DMS153 (cell line): ENCODE data around the gene CEP128.

Experiments
- DNase-seq: peaks from one replicate; lab custom pipeline; 2025; lab: John Stamatoyannopoulos, UW

The CEP128 gene

DNA sequence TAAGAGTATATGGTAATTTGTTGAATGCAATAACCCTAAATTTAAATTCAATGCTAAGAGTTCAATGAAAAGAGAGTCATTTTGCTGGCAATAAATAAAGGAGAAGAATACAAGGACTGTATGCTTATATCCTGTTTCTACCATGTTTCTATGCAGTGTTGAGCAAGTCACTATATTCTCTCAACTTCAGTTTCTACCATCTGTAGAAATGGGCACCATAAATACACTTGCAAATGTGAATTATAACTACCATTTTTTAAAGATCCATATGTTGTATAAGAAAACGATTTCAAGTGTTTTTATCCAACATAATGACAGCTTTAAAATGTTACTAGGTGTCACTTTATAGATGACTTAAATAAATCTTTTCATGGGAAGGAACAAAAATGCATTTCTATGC, 170.3 kb downstream of the CEP128 start:
- DNase-seq, result no peak

DNA sequence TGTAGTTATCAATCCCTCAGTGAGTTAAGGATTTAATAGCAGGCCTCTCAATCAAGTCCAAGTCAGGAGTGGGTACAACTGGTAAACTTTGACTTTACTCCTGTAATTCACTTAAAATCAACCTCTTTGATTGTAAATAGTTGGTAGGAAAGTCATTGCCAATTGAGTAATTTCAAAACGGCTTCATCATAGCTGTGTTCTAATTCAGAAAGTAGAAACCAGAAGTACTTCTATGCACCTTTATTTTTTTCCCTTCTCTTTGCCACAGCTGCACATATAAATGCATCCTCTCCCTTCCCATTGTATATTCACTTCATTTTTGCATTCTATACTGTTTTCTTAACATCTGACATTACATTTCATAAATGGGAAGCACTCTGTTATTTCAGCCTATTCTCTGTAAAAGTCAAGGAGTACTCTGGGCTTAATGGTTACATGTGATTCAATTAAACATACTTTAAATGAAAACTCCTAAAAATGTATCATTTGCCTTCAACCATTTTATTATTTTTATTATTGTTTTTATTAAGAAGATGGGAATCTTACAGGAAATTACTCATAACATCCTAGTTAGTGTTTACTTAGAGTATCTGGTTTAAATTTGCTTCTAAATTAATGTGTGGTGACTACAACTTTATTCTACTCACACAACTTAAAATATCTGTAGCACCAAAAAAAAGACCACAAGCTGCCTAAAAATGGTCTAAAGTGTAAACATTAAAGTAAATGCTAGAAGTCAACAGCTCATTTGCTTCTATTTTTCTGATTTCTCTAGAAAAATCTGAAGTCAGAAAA, 171.2 kb downstream of the CEP128 start:
- DNase-seq, result no peak

DNA sequence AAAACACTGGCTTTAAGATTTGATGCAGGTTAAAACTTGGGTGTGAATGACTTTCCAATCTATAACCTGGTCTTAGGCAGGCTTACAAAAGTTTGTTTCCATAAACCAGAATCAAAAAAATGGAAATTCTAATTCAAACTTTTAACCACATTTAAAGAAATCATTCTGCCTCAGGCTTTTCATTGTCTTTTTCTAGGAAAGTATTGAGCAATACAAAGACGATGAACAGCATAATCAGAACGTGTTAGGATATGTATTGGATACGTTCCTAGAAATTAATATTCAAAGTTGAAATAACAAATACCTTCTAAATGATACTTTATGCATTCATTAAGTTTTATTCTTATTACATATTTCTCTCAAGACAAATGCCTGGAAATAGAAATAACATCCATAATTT, 172.9 kb downstream of the CEP128 start:
- DNase-seq, result no peak

DNA sequence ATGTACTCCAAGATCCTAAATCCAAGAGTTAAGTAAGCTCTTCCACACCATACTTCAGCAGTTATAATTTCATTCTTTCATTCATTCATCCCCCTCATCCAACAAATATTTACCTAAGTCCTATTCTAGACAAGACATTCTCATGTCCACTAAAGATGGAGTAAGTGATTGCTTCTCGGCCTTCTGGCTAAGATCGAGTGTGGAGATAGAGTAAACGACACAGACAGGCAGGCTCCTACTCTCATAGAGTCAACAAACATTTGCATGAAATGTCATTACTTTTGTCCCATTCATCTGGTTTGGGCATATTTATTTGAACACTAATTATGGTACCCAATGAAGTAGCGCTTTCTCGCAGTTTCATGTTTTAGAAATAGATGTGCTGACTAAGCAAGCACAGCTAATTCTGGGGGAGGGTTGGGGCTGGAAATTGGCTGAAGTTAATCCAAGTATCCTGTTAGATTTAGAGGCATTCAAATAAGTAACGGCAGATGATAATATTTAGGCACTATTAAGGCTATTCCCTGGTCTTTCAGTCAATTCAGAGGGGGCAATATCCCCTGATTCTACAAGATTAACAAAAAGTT, 176.5 kb downstream of the CEP128 start:
- no peak for DNase-seq

DNA sequence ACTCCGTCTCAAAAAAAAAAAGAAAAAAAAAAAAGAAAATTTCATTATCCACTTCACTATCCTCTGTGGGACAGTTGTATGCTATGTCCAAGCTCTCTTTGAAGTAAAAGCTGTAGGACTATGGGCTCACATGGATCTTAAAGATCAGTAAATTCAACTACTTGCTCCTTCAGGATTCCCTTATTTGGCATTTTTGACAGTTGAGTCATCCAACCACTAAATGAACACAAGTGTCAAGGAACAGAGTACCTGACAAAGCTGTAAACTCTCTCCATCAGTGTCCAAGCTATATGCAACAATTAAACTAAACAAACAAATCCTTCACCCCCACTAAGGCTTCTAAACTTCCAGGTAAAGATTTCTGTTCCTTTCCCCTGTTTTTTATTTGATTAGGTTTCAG, 177.0 kb downstream of the CEP128 start:
- no peak for DNase-seq

DNA sequence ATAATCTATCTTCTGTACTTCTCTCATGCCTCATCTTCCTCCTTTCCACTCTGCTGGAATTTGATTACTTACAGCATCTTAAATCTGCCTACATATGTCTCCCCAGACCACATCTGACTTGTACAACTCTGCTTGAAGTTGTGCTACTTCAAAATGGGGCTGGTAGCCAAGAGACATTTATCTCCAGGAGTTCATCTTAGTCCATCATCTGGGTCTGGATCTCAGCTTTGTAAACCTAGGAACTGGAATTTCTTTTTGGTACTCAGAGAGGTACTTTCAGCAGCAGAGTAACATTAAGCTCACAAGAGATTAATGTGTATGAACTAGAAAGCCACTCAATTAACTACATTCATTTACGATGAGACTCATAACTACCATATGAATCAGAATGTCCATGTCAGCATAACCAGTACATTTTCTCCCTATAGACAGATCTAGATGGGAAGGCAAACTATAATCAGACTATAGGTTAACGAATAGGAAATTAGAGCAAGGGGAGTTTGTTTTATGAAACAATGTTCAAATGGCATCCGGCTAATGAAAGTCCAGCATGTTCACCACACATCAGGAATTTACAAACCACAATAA, 178.8 kb downstream of the CEP128 start:
- DNase-seq, result no peak

DNA sequence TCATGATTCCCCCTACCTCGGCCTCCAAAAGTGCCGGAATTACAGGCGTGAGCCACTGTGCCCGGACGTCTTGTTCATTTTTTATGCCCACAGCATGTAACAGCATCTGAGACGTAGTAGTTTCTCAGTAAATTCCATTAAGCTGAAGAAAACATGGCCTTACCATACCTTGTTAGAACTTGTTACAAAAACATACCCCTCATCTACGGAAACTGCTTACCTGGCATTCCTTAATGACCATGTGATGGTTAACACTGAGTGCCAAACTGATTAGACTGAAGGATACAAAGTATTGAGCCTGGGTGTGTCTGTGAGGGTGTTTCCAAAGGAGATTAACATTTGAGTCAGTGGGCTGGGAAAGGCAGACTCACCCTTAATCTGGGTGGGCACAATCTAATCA, 186.8 kb downstream of the CEP128 start:
- DNase-seq, result no peak

DNA sequence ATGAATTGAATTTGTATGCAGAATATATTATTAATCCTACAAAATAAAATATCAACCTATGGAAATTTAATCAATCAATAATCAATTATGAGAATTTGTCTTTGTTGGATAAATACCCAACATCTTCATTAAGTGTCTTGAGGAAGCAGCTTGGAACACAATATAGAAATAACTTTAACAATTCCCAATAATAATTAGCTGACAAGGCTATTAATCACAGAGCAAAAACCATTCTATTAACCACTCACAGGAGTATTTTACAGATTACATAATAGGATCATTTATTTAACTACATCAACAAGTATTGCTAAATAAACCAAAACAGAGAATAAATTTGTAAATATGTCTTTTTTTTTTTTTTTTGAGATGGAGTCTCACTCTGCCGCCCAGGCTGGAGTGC, 190.3 kb downstream of the CEP128 start:
- no peak for DNase-seq

DNA sequence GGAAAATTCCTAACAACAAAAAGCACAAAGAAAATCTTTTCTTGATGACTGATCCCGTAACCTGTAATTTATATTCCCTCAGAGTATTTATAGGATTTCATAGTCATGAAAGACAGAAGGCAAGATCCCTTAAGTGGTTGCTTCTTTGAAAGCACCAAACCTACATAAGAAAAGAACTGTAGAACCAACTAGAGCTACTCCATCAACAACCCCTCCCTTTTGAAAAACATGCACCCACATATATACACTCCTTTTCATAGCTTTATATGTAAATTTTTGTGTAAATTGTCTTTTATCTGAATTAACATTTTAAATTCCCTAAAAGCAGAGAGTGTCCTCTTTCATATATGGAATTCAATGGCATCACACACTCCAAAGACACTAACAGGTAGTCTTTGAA, 215.3 kb downstream of the CEP128 start:
- DNase-seq, result no peak

DNA sequence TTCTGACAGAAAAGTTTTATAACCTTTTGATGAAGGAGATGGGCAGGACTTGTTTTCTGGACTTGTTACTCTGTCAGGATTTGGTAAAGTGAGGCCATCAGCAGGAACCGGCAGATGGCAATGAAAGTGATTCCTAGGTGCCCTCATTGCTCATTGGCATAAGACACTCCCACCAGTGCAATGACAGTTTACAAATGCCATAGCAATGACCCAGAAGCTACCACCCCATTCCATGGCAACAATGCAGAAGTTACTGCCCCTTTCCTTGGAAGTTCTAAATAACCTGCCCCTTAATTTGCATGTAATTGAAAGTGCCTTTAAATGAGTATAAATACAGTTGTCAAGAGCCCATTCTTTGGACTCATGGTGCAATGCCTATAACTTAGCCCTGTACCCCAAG, 222.6 kb downstream of the CEP128 start:
- no peak for DNase-seq

DNA sequence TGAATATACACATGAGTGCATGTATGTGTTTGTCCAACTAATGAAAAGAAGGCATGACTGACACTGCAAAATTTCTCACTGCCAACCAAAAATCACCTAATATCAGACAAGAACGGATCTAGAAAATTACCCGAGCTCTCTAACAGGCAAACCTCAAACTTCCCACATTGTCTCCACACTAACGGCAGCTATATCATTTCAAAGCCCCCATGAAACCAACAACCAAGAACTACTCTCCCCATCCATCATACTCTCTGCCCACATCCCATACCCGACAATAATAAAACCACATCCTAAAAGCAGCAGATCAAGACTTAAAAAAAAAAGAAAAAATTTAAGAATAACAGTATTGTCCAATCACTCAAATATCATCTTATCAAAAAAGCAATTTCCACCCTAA, 227.1 kb downstream of the CEP128 start:
- no peak for DNase-seq

DNA sequence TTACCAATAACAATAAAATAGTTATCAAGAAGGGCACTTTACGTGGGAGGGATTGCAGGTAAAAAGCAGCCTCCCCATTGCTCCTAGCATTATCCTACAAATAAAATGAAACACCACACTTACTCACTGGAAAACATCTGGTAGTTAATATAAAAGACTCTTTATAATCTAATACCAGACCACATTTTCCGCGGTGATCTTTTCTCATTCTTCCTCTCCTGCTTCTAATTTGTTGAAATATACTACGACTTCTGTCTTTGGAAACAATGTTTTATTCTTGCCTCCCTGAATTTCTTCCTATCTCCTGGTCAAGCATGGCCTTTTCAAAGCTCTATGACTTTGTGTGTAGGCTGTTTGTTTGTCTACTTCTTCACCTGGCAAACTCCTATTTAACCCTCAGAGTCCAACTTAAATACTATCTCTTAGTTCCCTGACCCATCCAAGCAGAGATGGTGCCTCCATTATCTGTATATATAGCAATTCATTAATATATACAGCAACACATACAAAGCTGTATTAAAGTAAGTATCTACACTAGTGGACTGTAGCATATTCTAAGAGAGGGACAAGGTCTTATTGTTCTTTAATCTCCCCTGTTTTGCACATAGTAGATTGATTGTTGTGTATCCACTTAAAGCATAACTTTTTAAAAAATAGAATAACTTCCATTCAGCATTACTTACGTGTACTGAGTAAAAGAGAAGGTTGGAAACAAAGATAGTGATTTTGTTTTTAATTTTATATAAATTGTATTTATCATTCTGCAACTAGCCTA, 228.3 kb downstream of the CEP128 start:
- DNase-seq, result no peak

DNA sequence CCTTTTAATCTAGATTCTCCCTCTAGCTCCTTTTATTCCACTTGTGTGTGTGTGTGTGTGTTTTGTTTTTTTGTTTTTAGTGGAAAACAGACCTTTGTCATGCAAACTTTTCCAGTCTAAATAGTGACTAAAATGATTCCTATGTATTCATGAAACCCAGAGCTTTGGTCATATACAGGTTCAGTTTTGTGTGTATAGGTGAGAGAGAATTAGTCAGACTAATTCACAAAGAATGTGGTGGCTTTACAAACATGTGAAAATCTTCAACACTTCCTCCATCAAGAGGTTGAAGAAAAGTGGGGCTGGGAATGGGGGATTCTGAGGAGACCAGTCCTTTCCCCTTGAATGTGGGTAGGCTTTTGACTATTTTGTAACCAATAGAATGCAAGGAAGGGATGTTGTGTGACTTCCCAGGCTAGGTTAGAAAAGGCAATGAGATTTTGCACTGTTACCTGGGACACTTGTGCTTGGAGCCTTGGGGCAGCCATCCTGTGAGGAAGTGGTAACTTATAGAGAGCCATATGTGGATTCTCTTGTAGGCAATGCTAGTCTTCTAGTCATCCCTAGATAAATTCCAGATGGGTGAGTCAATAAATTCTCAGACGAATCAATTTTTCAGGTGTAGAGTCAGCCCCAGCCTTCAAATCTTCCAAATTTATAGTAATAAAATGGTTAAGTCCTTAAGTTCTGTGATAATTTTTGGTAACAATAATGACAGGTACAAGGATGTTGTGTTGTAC, 236.1 kb downstream of the CEP128 start:
- DNase-seq, result no peak

DNA sequence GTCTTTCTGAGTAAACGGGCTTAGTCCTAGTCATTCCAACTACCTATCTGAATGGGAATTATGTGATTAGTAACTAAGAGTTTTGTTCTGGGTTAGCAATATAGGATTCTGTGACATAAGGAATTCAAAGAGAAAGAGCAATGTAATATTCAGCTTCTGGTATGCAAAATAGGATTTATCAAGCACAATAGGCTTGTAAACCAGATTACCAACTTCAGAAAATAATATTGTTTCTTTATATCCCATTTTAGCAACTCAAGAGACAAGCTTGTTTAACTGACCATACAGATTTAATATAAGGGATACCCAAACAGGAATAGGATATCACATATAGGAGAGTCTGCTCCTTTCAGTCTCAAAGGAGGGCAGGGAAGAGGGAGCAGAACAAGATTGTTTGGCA, 240.9 kb downstream of the CEP128 start:
- DNase-seq, result no peak

DNA sequence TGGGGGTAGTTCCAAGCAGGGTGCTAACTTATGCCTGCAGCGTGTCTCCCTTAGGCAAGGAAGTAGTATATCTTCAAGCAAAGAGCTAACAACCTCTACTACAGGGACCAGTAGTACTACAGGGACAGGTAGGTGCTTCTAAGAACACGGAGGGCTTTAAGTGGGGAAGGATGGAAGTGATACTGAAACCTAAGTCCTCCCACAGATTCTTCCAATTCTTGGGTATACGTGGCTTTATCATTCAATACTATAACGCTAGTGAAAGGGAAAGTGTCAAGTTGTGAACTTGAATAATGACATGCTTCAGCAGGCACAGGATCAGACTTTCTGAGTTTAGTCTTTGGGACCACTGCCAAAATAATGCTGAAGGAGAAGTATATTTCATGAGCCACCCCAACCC, 241.7 kb downstream of the CEP128 start:
- DNase-seq, result no peak

DNA sequence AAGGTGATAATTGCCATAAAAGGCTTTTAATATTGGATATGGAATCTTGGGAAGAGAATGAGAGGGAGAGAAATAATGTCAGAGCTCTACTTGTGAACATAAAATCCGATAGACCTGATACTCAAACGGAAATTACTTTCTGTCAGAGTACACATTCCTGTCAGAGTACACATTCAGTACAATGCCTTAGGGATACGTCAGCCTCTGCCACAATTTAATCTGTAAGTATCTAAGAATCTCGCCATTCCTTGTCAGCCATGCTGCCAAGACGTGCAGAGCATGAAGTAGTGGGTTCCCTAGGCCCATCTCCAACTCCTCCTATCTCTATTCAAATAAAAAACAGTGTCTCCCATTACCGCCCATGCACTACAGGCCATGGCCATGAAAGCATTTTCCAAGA, 242.6 kb downstream of the CEP128 start:
- DNase-seq, result no peak

DNA sequence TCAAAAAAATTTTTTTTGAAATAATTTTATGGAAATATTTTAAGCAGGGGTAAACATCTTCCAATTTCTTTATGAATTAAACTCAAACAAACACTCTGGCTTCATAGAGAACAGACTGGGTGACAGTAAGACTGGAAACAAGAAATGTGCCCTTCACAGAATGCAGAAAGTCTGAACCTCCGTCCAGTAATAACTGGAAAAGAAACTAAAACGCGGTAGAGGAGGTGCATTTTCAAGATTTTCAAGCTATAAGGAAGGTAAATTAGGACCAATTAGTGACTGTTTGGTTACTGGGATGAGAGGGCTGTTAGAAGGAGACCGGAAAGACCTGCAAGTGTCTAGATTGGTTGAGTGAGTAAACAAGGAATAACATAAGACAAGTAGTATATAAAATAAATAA, 245.7 kb downstream of the CEP128 start:
- DNase-seq, result no peak

DNA sequence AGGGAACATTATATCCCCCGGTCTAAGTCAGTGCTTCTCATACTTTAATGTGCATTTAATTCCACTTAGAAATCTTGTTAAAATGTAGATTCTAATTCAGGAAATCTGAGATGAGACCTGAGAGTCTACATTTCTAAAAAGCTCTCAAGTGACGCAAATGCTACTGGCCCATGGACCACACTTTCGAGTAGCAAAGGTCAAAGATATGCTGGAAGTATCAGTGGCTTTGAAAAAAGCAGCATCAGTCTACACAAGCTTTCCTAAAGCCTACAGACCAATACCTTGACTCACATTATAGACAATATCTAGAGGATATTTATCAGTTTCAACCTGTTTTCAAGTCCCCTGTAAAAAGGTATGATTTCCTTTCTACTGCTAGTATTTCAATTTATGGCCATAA, 248.6 kb downstream of the CEP128 start:
- no peak for DNase-seq

DNA sequence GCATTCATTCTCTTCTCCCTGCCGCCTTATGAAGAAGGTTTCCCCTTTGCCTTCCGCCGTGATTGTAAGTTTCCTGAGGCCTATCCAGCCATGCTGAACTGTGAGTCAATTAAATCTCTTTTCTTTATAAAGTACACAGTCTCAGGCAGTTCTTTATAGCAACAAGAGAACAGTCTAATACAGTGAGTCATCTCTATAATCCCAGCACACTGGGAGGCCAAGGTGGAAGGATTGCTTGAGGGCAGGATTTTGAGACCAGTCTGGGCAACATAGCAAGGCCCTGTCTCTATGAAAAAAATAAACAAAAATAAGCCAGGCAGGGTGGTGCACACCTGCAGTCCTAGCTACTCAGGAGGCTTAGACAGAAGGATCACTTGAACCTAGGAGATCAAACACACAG, 259.9 kb downstream of the CEP128 start:
- DNase-seq, result no peak

DNA sequence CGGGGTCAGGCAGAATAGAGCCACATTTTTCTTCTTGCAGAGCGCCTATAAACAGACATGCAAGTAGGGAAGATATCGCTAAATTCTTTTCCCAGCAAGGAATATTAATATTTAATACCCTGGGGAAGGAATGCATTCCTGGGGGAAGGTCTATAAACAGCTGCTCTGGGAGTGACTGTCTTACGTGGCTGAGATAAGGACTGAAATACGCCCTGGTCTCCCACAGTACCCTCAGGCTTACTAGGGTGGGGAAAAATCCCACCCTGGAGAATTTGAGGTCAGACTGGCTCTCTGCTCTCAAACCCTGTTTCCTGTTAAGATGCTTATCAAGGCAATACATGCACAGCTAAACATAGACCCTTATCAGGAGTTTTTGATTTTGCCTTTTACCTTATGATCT, 262.3 kb downstream of the CEP128 start:
- DNase-seq, result no peak

DNA sequence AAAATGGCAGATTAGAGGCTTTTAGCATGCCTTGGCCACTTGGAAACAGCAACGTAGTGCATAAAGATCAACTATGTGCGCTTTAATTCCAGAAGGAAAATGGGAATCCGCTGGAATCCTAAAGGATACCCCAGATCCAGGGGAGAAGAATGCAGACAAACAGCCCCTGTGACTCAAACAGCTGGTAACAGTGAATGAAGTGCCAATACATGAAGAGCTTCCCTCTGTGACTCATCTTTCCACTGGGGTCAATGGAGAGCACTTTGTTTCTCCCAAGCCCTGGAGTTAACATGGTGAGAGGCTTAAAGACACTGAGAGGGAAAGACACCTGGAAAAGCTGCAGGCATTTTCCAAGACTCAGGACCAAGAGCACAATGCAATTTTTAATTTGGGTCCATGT, 263.1 kb downstream of the CEP128 start:
- no peak for DNase-seq

DNA sequence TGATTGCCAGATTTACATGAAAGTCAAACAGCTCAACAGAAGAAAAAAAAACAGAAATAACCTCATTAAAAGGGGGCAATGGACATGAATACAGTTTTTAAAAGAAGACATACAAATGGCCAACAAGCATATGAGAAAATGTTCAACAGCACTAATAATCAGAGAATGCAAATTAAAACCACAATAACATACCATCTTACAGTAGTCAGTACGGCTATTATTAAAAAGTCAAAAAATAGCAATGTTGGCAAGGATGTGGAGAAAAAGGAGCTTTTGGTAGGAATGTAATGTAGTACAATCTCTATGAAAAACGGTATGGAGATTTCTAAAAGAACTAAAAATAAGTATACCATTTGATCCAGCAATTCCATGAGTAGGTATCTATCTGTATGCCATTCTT, 272.1 kb downstream of the CEP128 start:
- DNase-seq, result no peak
